Measurements from ENCODE around the gene WASF2.
"Not testable (repeated sequence)": the region's sequence is repeated elsewhere in the genome, so short reads cannot be mapped to it uniquely, and the experiment has no call there.

Gene WASF2

DNA sequence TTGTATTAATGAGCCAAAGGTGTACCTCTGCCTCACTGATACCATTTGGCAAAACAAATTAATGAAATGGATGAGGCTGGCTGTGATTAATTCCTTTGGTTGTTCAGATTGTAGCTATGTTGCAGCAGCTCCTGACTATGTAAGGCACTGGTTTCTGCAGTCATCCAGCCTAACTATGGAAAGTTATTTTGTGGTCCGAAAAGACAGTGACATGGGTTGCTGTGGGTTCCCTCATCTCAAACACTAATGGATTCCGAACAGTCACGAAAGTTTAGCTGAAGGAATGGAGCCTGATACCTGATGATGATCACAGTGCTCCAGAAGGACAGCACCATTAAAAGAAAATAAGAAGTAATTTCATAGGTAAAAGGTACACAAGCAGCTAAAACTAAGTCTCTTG lies 42.6 kb downstream of the WASF2 start:
- DNase-seq = no peak

DNA sequence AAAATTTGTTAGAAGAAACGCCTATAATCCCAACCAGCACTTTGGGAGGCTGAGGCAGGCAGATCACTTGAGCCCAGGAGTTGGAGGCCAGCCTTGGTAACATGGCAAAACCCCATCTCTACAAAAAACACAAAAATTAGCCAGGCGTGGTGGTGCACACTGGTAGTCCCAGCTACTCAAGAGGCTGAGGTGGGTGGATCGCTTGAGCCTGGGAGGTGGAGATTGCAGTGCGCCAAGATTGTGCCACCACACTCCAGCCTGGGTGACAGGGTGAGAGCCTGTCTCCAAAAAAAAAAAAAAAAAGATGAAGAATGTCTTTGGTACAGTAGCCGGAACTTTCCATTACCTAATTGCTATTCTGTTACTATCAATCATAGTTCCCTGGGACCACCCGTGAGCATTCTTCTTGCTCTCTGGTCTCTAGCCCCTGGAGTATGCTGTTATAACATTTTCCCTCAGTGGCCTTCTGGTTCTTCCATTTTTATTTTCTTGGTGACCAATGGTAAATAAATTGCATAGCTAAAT lies 43.4 kb downstream of the WASF2 start:
- no peak for DNase-seq

DNA sequence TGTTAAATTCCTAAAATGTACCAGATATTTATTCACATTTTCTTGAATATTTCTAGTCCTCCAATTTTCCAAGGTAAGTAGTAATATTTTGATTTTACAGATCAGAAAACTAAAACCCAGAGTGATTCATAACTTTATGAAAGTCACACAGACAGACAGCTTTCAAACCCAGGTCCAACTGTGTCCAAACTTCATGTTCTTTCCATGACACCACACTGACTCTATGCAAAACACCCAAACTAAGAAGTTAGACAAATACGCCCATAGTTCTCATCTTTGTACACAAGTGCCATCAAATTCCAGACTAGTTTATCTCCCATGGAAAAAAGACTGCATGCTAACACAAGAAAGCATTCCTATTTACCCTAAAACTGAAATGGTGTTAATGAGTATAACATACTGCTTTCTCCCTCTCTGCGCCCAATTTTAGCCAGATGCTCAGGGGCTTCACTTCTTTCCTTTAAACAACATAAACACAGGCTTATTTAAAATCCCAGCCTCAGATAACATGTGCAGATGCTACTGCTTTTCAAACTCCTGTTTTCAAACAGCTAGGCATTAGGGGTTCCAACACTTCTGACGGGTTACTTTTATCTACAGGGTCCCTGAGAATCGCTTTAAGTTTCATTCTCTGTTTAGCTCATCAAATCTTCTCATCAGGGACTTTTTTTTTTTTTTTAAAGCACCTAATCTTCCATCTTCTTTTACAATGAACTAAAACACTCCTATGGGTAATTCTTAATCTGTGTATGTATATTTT lies 44.6 kb downstream of the WASF2 start:
- DNase-seq = no peak

DNA sequence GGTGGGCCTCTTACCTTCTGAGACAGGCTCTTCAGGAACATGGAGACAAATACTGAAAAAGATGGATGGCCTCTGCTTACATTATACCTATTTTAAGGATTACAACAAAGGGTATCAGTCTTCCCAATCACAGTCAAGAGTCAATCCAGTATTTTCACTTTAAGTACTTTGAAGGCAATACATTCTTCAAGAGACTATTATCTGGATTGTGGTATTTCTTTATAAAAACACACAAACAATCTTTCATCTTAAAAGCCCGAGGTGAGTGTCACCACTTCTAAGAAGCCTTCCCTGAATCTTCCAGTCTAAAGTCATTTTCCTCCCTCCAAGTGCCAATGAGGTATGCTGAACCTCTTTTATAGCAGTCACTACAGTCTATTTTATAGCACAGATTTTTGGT lies 45.3 kb downstream of the WASF2 start:
- DNase-seq = no peak

DNA sequence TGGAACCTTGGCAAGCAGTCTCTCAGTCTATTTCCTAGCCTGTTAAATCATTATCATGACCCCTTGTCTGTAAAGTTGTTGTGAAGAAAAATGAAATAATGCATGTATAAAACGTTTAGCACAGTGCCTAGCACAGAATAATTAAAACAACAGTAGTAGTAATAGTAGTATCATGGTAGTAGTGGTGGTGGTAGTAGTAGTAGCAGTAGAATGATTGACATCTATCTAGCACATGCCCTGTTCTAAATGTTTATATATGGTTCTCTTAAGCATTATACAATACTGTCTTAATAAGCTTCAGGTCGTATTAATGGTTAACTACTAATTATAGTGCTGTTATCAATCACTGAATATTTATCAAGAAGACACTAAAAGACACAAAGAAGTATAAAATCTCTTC lies 50.8 kb downstream of the WASF2 start:
- no peak for DNase-seq

DNA sequence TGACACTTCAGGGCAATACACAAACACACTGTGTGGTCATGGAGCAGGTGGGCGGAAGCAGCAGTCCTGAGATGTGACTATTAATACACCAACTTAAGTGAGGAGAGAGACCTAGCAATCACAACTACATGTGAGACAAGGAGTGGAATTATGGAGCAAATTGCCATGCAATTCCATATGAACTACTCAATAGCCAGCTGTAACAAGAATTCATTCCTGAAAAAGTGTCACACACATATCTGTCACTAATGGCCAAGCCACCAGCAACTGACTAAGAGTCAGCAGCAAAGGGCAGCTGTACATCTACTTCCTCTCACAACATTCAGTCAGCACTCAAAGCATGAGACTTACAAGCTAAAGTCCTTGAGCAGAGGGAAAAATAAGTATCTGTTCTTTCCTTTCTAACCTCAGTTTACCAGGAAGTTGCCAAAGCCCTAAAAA lies 51.3 kb downstream of the WASF2 start:
- no peak for DNase-seq

GRCh38 chr1:27436204-27437159 lies 53.5 kb downstream of the WASF2 start:
- no peak for DNase-seq

DNA sequence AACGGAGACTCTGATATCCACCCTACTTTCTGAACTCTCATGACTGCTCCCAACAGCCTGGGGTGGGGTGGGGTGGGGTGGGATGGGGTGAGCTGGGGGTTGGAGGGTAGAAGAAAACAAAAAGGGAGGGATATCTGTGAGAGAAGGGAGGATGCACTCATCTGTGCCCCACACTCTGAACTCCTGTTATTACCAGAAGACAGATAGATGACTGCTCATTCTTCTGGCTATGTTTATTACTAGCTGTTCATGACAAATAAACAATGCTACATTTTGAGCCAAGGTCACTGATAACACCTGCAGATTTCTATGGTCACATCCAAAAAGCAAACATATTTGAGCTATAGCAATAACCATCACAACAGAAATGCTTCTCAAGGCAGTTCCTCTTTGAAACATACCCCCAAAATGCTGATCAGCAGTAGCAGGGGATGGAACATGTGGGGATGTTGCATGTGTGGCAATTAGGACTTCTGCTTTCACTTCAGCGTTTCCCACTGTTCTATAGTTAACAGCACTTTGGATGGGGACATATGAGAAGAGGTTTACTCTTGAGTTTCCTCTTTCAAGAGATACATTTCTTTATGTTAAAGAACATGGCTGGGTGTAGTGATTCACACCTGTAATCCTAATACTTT lies 54.3 kb downstream of the WASF2 start:
- DNase-seq = no peak

DNA sequence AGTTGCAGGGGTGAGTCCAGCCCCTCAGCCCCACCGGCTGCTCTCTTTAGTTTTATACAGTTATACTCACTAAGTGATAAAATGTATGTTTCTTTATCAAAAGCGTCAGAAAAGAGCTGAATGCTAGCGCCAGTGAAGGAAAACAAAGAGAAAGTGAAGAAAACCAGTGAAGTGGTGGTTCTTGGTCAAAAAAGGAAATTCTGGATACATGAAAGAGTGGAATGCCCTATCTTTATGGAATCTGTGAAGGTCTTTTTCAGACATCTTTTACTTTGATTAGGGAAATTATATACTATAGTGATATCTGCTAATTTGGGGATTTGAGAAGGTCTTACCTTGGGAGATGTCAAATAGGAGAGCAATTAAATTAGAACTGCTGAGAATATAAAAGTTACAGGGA lies 56.3 kb downstream of the WASF2 start:
- no peak for DNase-seq

- DNase-seq = not testable (repeated sequence)
Observed at GRCh38 chr1:27432725-27433124, 57.2 kb downstream of the WASF2 start.

GRCh38 chr1:27431601-27431940 lies 58.4 kb downstream of the WASF2 start:
- DNase-seq = no peak

GRCh38 chr1:27430903-27431600 lies 58.9 kb downstream of the WASF2 start:
- DNase-seq = no peak

- DNase-seq = no peak
Observed at GRCh38 chr1:27429029-27429425, 60.9 kb downstream of the WASF2 start.

DNA sequence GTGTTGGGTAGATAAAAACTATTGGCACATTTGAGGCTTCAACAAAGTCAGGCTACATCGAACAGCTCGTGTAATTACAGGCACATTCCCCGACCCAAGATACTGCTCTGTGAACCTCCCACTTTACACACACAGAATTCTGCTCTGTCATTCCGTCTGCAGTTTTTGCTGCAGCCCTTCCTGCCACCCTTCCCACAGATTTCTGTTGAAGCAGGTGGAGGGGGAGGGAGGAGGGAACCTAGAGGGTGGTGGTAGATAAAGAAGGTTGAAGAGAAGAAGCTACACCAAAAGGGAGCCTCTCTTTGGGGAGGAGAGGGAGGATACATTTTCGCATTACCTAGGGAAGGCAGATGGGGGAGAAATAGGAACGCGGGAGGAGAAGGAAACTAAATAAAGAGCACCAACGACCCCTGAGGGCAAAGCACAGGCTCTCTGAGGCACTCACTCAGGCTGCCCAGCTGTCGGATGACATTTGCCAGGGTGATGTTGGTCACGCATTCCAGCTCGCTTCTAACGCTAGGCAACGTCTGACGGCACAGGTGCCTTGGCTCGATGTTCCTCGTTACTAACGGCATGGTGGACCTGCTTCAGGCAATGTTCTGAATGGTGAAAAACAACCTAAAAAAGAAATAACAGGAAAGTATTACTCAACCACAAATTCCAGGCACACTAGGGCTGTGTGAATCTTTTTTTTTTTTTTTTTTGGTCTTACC lies 61.5 kb downstream of the WASF2 start:
- peak; percentile 51 for DNase-seq

GRCh38 chr1:27427816-27428315 lies 62.1 kb downstream of the WASF2 start:
- DNase-seq = no peak

- no peak for DNase-seq
Observed at GRCh38 chr1:27427329-27427728, 62.6 kb downstream of the WASF2 start.

- no peak for DNase-seq
Observed at GRCh38 chr1:27423709-27424108, 66.3 kb downstream of the WASF2 start.

DNA sequence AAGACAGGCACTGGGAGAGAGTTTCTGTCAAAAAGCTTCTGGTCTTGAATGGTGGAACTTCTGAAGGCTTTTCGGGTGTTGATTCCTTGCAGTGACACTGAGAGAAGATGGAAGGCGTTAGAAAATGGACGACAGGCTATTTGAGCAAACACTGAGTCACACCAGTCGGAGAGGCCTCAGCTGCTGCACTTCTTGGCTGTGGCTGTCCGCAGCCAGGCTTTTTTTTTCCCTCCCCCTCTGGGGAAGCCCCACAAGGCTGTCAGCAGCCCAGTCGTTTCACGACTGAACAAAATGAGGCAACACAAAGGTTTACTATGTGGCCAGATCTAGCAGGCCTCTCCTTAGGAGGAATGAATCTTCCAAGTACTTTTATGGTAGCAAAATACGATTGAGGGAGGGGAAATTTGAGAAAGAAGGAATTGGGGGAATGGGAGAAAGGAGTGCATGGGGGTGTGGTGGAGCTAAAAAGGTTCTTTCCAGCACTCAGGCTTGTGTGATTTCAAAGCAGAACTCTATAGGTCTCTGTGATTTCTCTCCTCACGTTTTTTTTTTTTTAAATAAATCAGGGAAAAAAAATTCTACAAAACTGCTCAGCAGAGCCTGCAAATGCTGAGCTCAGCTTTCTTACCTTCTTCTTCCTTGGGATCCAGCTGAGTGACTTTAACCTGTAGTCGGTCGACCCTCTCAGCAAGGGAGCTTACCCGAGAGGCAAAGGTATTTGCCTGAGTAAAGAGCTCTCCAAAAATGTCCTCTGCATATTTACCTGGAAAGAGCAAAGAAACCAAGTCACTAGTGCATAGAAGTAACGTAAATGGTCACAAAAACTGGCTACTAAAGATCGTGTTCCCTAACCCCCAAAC lies 71.4 kb downstream of the WASF2 start:
- DNase-seq = peak; percentile 79

- no peak for DNase-seq
Observed at GRCh38 chr1:27417713-27418112, 72.3 kb downstream of the WASF2 start.

GRCh38 chr1:27416387-27417111 lies 73.4 kb downstream of the WASF2 start:
- DNase-seq = peak; percentile 67

All from activated CD4-positive, alpha-beta T cell treated with anti-CD3 and anti-CD28 coated beads for 48 hours (primary cell).